ENCODE data around the gene ASB16. TPM values are rescaled to one million over a fixed set of nuclear protein-coding genes. Genes with fewer than 3 reads are reported as not detected.
A peak's percentile ranks its signal among the peaks of the same experiment; 100 is the strongest.

Gene ASB16
- polyA plus RNA-seq, 1 donor from 2014 or later = not detected

DNA sequence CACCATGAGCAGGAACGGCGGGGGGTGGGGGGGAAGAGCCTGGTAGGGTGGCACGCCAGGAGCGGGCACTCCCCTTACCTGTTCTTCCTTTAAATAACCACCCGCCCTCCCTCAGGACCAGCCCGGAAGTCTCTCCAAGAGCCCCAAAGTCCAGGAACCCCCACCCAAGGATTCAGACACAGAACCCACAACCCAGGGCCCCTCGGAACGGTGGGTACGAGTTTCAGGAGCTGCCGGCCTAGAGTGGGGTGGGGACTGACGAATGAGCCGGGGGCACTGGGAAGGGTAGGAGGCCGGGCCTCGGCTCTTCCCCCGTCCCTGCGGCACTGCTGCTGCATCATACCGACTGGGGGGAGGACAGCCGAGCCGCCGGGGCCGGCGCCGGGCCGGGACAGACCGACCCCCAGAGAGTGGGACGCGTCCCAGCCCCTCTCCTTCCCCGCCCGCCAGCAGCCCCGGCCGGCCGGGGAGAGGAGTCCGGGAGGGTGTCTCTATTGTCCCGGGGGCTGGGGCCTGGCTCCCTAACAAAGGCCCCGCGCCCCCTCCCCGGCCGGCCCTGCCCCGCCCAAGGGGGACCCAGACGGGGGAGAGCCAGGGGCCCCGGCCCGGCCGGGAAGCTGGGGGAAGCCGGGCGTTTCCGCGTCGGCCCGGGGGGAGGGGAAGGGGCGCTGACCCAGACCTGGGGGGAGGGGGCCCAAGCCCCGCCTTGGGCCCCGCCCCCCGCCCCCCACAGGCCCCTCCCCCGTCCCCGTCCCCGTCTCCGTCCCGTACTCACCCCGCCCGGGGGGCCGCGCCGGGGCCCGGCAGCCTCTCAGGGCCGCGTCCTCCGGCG is 28.4 kb downstream of the ASB16 start:
- peak overlapping the region; percentile 14 for H2AFZ ChIP-seq (ENCODE audit: low read depth, low read length)

GRCh38 chr17:44199553-44200477 is 29.3 kb downstream of the ASB16 start, which contains the start of gene ATXN7L3:
Gene ATXN7L3 (minus strand): TSS chr17:44199884. CDS start chr17:44198070, 1,814 bp downstream.
- no peak for TF ChIP-seq SMC3 (conservative IDR thresholded peaks at IDR 0.05; ENCODE audit: poor library complexity)
- peak; percentile 46 for TF ChIP-seq POLR2AphosphoS5 (IDR thresholded peaks at IDR 0.05)
- no peak for TF ChIP-seq CTCF (IDR thresholded peaks at IDR 0.05; ENCODE audit: poor library complexity, severe bottlenecking)
- no peak for TF ChIP-seq EP300 (conservative IDR thresholded peaks at IDR 0.05; ENCODE audit: poor library complexity, severe bottlenecking)
- peak; percentile 57 for TF ChIP-seq TAF1 (IDR thresholded peaks at IDR 0.05; ENCODE audit: low read depth)
- TF ChIP-seq, protein P1, sequence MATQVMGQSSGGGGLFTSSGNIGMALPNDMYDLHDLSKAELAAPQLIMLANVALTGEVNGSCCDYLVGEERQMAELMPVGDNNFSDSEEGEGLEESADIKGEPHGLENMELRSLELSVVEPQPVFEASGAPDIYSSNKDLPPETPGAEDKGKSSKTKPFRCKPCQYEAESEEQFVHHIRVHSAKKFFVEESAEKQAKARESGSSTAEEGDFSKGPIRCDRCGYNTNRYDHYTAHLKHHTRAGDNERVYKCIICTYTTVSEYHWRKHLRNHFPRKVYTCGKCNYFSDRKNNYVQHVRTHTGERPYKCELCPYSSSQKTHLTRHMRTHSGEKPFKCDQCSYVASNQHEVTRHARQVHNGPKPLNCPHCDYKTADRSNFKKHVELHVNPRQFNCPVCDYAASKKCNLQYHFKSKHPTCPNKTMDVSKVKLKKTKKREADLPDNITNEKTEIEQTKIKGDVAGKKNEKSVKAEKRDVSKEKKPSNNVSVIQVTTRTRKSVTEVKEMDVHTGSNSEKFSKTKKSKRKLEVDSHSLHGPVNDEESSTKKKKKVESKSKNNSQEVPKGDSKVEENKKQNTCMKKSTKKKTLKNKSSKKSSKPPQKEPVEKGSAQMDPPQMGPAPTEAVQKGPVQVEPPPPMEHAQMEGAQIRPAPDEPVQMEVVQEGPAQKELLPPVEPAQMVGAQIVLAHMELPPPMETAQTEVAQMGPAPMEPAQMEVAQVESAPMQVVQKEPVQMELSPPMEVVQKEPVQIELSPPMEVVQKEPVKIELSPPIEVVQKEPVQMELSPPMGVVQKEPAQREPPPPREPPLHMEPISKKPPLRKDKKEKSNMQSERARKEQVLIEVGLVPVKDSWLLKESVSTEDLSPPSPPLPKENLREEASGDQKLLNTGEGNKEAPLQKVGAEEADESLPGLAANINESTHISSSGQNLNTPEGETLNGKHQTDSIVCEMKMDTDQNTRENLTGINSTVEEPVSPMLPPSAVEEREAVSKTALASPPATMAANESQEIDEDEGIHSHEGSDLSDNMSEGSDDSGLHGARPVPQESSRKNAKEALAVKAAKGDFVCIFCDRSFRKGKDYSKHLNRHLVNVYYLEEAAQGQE (IDR thresholded peaks at IDR 0.05; ENCODE audit: borderline replicate concordance) = no peak

More for the DNA sequence above, 28.4 kb downstream of the ASB16 start:
- Histone ChIP-seq H3K4me2 (ENCODE audit: low read length) (peak overlapping the region; percentile 77), H3K79me2 (replicated peaks; ENCODE audit: insufficient read depth, low read length) (peaks cover 24% of the 10 kb centered on the region), H3K9ac (ENCODE audit: low read length) (peak overlapping the region; percentile 94), H3F3A (ENCODE audit: insufficient read depth, low read length, poor library complexity, severe bottlenecking) (no peaks in the 10 kb centered on the region), H4K20me1 (ENCODE audit: insufficient read depth) (no peaks in the 10 kb centered on the region), H3K36me3 (ENCODE audit: insufficient read depth, low read length) (peaks cover 10% of the 10 kb centered on the region), H3K27me3 (ENCODE audit: insufficient read depth, low read depth, low read length) (no peaks in the 10 kb centered on the region), H3K9me3 (ENCODE audit: low read length) (no peaks in the 10 kb centered on the region), H3K9me2 (ENCODE audit: insufficient read depth, low read length) (no peaks in the 10 kb centered on the region), H3K27ac (ENCODE audit: low read length) (peak overlapping the region; percentile 92), H3K4me3 (ENCODE audit: low read length) (peak overlapping the region; percentile 91)
- TF ChIP-seq, protein P1 (IDR thresholded peaks at IDR 0.05; ENCODE audit: borderline replicate concordance) = peak; percentile 35
- TF ChIP-seq SMC3 (conservative IDR thresholded peaks at IDR 0.05; ENCODE audit: poor library complexity) = no peak

More at GRCh38 chr17:44199553-44200477, 29.3 kb downstream of the ASB16 start, which contains the start of gene ATXN7L3:
- Histone ChIP-seq H3K9ac (ENCODE audit: low read length) (peak within 1 kb of the TSS; percentile 94), H3K9me3 (ENCODE audit: low read length) (no peaks in the 10 kb centered on the region), H3K9me2 (ENCODE audit: insufficient read depth, low read length) (no peaks in the 10 kb centered on the region), H3K4me2 (ENCODE audit: low read length) (peak within 1 kb of the TSS; percentile 92), H3K27ac (ENCODE audit: low read length) (peak within 1 kb of the TSS; percentile 92), H3K79me2 (replicated peaks; ENCODE audit: insufficient read depth, low read length) (peaks cover 24% of the 10 kb centered on the region), H3K36me3 (ENCODE audit: insufficient read depth, low read length) (peaks cover 5% of the 10 kb centered on the region), H2AFZ (ENCODE audit: low read depth, low read length) (peak within 1 kb of the TSS; percentile 70), H4K20me1 (ENCODE audit: insufficient read depth) (no peaks in the 10 kb centered on the region), H3F3A (ENCODE audit: insufficient read depth, low read length, poor library complexity, severe bottlenecking) (no peaks in the 10 kb centered on the region), H3K27me3 (ENCODE audit: insufficient read depth, low read depth, low read length) (no peaks in the 10 kb centered on the region), H3K4me3 (ENCODE audit: low read length) (peak within 1 kb of the TSS; percentile 91)
